SW 1271 (cell line): ENCODE measurements around the gene CDIP1.

Source experiments
- DNase-seq, 2 experiments: peaks; one replicate each; lab custom pipeline; 2025; lab: John Stamatoyannopoulos, UW

The CDIP1 gene

GRCh38 chr16:4539716-4540284 lies 1.2 kb upstream of the CDIP1 start:
- DNase-seq: no peak

GRCh38 chr16:4537376-4538343 lies 913 bp downstream of the CDIP1 start:
- DNase-seq: no peak

GRCh38 chr16:4536391-4537106 lies 2.0 kb downstream of the CDIP1 start:
- no peak for DNase-seq

GRCh38 chr16:4535627-4536108 lies 2.9 kb downstream of the CDIP1 start:
- no peak for DNase-seq

GRCh38 chr16:4534151-4534790 lies 4.3 kb downstream of the CDIP1 start:
- no peak for DNase-seq

- DNase-seq: no peak
Measured at GRCh38 chr16:4533490-4533889, 5.1 kb downstream of the CDIP1 start.

- DNase-seq: no peak
Measured at GRCh38 chr16:4532238-4532637, 6.3 kb downstream of the CDIP1 start.

- DNase-seq: no peak
Measured at GRCh38 chr16:4531811-4532210, 6.8 kb downstream of the CDIP1 start.

- no peak for DNase-seq
Measured at GRCh38 chr16:4529085-4530060, 9.2 kb downstream of the CDIP1 start.

GRCh38 chr16:4525634-4526277 lies 12.8 kb downstream of the CDIP1 start:
- no peak for DNase-seq

- no peak for DNase-seq
Measured at GRCh38 chr16:4525069-4525468, 13.5 kb downstream of the CDIP1 start.

- no peak for DNase-seq
Measured at GRCh38 chr16:4524571-4524970, 14.0 kb downstream of the CDIP1 start.

- no peak for DNase-seq
Measured at GRCh38 chr16:4523686-4524085, 14.9 kb downstream of the CDIP1 start.

GRCh38 chr16:4522051-4522581 lies 16.5 kb downstream of the CDIP1 start:
- no peak for DNase-seq

- no peak for DNase-seq
Measured at GRCh38 chr16:4520913-4521312, 17.7 kb downstream of the CDIP1 start.

GRCh38 chr16:4519274-4520058 lies 19.1 kb downstream of the CDIP1 start:
- no peak for DNase-seq

- no peak for DNase-seq
Measured at GRCh38 chr16:4517812-4518680, 20.5 kb downstream of the CDIP1 start.

GRCh38 chr16:4515611-4516233 lies 22.9 kb downstream of the CDIP1 start:
- DNase-seq: no peak
